NCI-H748 (cell line): Measurements from ENCODE around the gene CCDC106.

Source experiments
- DNase-seq: peaks from one replicate; lab custom pipeline; 2025; ENCODE audit not compliant: unreplicated experiment; lab: John Stamatoyannopoulos, UW

The CCDC106 gene

DNA sequence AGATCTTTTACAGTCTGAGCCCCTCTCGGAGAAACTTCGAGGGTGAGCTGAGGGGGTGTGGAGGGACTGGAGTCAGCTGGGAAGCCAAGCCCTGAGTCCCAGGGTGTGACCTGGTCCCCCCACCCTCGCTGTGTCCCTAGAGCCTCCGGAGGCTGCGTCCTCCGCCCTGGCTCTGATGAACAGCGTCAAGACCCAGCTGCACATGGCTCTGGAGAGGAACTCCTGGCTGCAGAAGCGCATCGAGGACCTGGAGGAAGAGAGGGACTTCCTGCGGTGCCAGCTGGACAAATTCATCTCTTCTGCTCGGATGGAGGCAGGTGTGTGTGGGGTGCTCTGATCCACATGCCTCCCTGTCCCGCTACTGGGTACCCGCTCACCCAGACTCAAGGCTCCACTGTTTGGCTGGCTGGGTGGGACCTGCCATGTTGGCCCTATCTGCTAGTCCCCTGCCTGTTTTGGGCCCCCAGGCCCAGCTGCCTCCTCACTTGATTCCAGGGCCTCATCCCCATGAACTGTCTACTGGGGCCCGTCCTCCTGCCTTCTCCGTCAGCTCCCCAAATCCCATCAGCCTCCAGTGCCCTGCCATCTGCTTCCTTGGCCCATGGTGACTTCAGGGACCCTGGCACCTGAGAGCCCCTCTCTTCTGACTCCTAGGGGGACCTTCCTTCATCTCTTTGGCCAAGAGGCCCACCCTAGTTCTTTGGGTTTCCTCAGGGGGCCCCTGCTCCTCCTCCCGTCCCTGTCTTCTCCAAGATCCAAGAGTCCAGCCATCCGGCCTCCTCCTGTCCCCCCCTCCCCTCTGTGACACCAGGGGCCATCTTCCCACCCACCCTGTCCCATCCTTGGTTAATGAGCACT lies 1.5 kb downstream of the CCDC106 start:
- no peak for DNase-seq

DNA sequence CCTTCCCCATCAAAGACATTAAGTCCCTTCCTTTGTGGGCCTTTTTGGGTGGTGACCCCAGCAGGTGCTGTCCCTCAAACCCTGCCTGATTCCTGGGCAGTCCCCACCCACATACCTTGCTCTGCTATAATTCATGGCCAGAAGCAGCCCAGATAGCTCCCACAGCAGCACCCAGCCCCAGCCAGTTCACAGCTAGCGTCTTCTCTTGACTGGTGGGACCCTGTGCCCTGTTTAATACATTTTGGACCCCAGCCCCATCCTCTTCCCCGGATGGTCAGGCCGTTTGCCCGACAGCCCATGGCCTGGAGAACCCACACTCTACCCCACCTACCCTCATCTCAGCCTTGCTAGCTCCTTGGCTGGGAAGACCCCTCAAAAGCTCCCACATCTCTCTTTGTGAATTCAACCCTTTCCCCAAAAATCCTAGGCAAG lies 2.1 kb downstream of the CCDC106 start:
- no peak for DNase-seq

DNA sequence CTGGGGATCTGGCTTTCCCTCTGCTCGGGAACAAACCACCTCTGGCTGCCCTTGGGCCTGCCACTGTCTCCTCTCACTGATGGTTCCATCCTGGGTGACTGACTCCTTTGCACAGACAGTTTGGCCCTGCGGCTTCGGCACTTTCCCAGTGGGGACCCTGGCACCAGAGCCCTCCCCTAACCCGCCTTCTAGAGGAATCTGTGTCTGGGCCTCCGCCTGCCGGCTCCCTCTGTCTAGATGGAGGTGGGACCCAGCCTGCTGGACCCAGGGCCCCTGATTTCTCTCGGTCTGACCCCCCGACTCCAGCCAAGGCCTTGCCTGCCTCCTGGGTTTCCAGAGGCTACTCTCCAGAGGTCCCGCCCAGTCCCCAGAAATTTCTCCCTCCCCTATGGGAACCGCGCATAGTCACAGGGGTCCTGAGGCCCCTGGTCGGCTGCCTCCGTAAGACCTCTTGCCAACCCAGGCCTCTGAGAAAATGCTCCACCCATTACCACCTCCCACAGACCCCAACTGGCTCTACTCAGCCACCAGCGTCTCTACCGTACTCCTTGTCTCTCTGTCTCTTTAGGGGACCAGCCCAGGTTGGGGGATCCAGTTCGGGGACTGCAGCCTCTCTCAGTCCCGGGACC lies 2.7 kb downstream of the CCDC106 start:
- no peak for DNase-seq

DNA sequence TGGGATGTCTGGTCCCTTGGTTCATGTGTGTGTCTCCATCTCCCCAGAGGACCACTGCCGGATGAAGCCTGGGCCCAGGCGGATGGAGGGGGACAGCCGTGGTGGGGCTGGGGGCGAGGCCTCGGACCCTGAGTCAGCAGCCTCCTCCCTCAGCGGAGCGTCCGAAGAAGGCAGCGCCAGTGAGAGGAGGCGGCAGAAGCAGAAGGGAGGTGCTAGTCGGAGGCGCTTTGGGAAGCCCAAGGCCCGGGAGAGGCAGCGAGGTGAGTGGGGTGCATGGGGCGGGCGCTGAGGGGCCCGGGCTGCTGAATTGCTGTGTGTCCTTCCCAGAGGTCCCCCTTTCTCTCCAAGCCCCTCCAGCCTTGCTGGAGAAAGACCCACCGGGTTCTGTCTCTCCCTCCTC lies 3.2 kb downstream of the CCDC106 start:
- no peak for DNase-seq

DNA sequence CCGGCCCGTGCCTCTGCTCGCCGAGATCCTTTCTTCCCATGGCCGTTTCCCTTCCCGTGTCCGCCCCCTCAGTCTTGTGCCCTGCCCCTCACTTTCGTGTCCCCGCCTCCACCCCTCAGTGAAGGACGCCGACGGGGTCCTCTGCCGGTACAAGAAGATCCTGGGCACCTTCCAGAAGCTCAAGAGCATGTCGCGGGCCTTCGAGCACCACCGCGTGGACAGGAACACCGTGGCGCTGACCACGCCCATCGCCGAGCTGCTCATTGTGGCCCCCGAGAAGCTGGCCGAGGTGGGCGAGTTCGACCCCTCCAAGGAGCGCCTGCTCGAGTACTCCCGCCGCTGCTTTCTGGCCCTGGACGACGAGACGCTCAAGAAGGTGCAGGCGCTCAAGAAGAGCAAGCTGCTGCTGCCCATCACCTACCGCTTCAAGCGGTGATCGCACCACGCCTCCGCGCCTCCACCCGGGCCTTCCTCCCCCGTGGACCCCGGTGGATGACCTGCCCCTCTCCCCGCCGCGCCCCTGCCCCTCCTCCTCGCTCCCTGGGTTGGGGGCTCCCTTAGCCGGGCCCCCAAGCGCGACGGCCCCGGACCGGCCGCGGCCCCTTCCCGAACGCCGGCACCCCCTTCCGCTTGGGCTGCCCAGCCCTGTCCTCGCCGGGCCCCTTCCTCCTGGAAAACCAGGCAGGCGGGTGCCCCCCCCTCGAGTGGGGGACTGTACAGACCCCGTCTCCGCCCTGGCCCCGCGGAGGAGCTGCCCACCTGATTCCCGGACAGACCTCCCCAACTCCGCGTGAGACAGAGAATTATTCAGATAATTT lies 4.5 kb downstream of the CCDC106 start:
- no peak for DNase-seq

DNA sequence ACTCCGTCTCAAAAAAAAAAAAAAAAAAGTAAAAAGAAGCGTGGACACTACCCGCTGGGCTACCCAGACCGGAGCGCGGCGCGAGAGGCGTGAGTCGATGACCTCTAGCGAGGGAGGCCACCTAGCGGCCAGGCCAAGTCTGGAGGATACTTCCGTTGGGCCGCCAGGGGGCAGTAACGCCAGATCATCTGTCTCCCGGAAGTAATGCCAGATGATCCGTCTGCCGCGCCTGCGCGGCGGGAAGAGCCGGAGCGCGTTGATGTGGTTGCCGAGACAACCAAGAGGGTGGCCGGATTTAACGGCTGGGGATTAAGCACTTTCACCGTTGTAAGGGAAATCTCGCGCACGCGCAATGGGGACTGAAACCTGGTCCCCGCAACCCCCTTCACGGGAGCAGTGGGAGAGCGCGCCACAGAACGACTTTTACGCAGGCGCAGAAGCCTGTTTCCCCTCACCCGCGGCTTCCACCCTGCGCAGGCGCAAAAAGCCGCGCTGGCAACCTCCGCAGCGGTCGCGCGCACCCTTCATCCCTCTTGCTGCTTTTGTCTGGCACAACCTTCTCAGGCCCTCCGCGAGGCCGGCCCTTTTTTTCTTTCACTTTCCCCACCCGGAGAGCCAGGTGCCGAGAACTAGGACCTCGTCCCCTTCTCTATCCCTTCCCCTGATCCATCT lies 5.8 kb downstream of the CCDC106 start:
- DNase-seq: peak; percentile 100

DNA sequence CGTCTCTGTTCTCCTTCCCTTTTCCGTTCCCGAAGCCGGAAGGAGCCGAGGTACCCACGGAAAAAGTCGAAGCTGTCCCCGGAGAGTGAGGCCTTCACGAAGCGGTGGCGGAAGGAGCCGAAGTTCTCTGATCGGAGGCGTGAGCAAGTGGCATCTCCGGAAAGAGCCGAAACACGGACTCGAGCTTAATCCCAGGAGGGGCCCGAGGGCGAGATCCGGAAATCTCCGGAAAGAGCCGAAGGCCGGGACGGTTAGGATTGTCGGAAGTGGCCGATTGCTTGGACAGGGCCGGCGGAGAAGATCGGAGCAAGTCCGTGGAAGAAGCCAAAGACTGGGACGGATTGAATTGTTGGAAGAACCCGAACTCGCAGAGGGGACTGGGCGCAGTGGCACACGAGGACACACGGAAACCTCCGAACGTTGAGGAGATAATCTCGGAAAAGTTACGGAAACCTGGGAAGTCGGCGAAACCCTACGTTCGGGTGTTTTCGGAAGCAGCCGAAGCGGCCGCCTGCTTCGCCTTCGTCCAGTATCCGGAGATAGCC lies 6.4 kb downstream of the CCDC106 start:
- DNase-seq: peak; percentile 100

DNA sequence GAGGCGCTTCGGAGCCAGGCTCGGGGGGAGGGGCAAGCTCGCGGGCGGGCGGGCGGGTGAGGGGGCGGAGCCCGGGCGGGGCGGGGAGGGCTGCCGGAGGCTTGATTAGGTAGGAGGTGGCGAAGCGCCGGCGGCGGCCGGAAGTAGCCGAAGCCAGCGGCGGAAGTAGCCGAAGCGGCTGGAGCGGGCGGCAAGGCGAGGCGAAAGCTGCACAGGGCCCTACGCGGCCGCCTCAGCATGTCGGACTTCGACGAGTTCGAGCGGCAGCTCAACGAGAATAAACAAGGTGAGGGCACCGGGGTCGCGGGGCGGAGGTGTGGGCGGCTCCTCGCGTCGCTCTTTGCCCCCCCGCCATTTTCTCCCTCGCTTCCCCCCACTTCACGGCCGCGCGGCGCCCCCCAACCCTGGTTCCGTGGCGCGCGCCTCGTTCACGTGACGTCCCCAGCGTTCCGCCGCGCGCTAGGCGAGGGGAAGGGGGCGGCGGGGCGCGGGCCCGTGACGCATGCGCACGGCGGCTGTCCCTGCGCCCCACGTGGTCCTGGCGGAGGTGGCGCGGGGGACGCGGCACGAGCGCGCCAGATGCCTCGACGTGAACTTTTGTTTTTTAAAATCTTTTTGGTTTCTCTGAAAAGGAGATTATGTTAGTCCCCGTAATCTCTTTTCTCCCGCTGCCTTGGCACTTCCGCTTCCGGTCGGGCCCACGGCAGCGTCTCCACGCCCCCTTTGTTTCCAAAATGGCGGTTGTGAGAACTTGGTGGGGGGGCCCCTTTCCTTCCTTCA lies 7.0 kb downstream of the CCDC106 start, which contains the start of gene U2AF2:
Gene U2AF2 (plus strand): TSS at position 168 of the 780 bp plus-strand sequence. CDS start 70 bp downstream, at position 238.
- DNase-seq: peak; percentile 96

DNA sequence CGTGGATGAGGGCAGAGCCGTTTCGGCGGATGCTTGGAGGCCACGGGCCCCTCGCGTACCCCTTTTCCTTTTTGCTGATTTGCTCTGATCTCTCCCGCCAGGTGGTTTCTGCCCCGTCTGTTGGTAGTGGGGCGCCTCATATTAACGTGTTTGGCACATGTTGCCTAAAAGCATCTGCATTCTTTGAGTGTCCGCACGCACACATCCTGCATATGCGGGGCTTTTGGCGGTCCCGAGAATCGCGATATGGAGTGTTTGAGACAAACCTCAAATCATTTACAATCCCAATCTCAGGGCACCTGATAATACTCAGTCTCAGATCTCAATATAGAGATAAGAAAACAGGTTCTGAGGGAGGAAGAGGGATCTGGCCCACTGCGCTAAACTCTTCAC lies 7.6 kb downstream of the CCDC106 start:
- no peak for DNase-seq

DNA sequence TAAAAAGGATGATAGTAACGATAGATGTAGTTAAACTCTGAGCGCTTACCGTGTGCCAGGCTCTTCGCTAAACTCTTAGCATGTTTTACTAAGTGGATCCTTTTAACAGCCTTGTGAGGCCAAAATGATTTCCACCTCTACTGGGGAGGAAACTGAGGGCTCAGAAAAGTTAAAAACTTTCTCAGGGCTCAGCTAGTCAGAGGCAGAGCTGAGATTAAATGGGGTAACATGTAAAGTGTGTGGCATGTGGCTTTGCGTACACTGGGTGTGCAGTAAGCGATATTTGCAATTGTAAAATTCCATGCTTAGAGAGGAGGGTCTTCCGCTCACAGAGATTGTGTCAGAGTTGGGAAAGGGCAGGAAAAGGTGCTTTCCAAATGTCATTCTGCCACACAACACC lies 8.5 kb downstream of the CCDC106 start:
- DNase-seq: no peak

DNA sequence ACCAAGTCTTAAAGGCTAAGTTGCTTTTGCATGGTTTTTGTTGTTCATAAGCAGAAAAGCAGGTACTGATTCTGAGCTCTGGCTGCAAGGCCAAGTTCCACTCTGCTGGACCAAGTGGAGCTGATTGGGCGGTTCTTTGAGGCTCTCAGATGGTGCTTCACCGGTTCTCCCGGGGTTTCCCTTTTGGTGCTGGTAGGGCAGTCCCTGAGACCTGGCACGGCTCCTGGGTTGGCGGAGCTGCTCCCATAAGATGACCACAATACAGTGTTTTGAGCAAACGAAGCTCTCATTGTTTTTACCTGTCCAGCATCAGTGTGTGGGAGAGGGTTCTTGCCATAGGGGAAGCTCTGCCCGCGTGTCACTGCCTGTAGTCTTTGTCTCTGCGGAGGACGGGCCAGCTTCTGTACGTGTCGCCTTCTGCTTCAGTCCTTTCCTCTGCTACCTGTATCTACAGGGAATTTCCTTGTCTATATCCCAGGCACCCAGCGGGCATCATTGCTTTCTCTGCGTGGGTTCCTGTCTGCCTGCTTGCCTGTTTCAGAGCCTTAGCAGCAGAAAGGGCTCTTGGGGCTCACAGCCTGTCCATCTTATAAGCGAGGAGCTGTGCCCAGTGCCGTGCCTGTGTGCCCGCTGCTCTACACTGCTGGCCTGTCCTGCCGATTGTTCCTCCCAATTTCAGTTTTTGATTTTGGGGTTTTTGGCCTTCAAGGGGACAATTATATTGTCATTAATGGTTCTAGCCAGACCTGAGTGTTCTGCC lies 9.2 kb downstream of the CCDC106 start:
- DNase-seq: no peak

DNA sequence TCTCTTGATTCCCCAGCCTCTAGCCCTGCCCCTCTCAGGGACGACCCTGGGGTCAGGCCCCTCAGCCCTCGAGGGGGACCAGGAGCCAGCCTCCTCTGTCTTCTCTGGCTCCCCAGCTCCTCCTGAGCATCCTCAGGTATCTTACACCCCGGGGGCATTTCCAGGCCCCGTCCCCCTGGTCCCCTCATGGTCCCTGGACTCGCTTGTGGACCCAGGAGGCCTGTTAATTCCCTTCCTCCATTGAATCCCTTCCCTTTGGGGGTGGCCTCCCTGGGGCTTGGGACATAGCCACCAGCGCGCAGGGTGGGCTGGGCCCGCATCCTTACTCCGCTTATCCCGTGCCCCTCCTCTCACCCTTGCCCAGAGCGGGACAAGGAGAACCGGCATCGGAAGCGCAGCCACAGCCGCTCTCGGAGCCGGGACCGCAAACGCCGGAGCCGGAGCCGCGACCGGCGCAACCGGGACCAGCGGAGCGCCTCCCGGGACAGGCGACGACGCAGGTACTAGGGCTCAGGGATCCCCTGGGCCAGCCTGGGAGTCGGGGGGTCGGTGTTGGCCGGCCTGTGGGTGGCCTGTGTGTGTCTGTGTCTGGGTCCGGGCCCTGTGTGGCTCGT lies 10.9 kb downstream of the CCDC106 start:
- DNase-seq: no peak

DNA sequence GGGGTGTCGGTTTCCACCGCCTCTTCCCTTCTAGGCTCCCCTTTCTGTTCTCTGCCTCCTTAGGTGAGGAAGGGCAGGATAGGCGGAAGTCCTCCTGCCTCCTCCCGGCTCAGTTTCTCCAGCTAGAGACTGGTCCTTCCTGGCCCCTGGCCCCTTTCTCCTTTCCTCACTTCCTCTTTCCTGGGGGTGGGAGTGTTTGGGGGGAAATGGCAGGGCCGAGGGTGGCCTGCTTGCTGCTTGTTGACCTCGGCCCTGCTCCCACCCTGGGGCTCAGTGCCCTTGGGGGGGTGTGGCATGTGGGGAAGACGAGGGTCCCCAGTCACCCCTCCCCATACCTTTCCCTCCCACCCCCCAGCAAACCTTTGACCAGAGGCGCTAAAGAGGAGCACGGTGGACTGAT lies 11.8 kb downstream of the CCDC106 start:
- no peak for DNase-seq

DNA sequence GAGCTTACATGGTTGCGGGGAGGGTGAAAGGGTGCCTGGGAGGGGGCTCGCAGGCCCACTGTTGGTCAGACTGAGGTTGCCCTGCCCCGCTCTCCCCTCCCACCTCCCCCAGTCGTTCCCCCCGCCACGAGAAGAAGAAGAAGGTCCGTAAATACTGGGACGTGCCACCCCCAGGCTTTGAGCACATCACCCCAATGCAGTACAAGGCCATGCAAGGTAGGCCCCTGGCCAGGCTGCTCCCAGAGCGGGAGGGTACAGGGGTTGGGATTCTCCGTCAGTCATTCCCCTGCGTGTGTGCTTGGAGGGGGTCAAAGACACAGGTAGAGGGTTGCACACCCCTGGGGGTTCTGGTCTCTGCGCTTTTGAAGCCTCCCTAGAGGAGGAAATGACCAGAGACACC lies 12.4 kb downstream of the CCDC106 start:
- DNase-seq: no peak

DNA sequence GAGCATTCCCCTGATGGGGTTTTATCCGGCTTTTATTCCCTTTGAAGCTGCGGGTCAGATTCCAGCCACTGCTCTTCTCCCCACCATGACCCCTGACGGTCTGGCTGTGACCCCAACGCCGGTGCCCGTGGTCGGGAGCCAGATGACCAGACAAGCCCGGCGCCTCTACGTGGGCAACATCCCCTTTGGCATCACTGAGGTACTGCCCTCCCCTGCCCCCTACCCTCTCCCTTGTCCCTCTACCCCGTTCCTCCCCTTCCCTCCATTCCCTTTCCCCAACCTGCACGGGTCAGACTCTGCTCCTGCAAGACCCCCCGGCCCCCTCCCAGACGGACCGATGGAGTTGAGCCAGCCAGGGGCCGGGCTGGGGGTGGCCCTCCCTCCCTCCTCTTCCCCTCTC lies 13.0 kb downstream of the CCDC106 start:
- DNase-seq: no peak

DNA sequence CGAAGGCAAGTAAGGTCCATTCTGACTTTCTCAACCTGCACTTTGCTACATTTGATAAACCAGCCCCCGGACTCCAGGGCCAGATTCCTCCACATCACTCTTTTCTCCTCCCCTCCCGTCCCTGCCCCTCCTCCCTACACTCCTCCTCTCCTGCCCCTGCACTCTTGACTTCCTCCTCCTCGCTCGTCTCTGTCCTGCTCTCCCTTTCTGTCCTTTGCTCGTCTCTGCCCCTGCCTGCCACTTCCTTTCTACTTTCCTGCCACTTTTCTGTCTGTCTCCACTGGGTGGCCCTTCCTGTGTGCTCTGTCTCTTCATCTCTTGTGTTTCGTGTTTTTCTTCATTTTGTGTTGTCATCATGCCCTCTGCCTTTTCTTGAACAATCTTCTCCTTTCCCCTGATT lies 13.8 kb downstream of the CCDC106 start:
- DNase-seq: no peak

DNA sequence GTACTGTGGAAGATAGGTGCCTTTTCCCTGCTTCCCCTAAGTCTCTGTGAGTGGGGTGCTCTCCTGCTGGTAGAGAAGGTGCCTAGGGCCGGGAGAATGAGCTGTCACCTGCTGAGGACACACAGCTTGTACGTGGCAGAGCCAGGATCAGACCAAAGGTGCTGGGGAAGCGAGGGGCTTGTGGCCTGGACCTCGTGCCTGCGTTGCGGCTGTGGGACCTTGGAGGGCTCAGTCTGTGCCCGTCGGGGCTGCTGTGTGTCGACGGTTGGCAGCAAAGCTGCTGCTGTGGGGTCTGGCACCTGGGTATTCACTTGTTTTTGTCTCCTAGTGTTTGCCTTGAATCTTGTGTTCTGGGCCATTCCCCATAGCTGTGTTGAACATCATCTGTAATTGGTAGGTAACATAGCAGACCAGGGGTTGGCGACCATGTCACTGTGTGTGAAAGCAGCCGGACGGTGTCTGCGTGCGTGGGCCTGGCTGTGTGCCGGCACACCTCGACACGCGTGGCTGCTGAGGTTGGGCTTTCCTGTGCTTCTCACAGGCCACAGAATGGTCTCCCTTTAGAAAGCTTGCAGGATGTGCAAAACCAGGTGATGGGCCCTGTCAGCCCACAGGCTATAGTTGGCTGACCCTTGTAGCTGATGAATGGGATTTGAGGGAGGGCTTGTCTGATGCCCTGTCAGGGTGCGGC lies 16.0 kb downstream of the CCDC106 start:
- DNase-seq: no peak

DNA sequence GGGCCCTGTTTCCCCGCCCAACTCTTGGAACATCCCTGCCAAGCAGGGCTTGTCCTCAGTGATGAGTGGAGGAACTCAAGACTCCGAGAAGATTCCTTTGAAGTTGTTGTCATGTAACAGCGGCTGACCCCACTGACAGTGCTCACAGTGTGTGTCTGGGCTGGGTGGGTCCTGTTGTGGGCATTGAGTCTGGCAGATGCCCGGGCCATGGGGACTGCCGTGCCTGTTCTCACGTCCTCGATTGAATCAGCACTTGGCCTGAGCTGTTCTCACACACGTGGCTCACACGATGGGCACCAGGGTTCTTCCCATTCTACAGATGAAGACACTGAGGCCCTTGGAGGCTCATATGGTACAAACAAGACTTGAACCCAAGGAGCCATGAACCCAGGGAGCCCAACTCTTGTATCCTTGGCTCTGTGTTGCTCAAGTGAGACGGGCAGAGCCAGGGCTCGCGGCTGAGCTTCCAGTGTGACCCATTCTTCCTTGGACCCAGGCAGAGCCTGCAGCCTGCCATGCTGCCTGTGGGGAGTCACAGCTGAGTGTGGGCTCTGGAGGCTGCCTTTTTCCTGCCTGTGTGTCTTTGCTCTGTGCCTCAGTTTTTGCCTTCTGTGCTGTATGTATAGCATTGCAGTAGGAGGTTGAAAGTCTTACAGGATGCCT lies 18.5 kb downstream of the CCDC106 start:
- DNase-seq: no peak
